GM23338 (cell line): ENCODE measurements around the gene TMEM178B. TPM values are rescaled to one million over a fixed set of nuclear protein-coding genes. Genes with fewer than 3 reads are reported as not detected.

ENCODE experiments used
- ATAC-seq: fragments of 200-7000 bp; cut with Tn5 transposase; 3 replicates; pipeline ENCODE4 v1.9.1; 2020
- DNase-seq: peaks from one replicate; pipeline ENCODE4 v3.0.0-alpha.2; 2015; ENCODE audit warnings: low spot score
- H2AFZ ChIP-seq: fragments of 200-600 bp; sonication (generic); 2 replicates; pipeline ENCODE4 v1.8.0; 2016; ENCODE audit warnings: antibody characterized with exemption, mild to moderate bottlenecking, moderate library complexity
- H3F3A ChIP-seq: fragments of 200-600 bp; sonication (generic); replicated peaks from 2 replicates; pipeline ENCODE4 v1.8.0; 2017; ENCODE audit warnings: antibody characterized with exemption, mixed run types, low read depth
- H3K27ac ChIP-seq: fragments of 200-600 bp; sonication (generic); 2 replicates; pipeline ENCODE4 v1.6.1; 2016; ENCODE audit warnings: low read depth
- H3K27me3 ChIP-seq: fragments of 200-600 bp; sonication (generic); 2 replicates; pipeline ENCODE4 v1.8.0; 2016; ENCODE audit warnings: mild to moderate bottlenecking, mixed run types, moderate library complexity; ENCODE audit not compliant: insufficient read depth
- H3K36me3 ChIP-seq: fragments of 200-600 bp; sonication (generic); 2 replicates; pipeline ENCODE4 v1.8.0; 2016; ENCODE audit warnings: mild to moderate bottlenecking; ENCODE audit not compliant: insufficient read depth
- H3K4me1 ChIP-seq: fragments of 200-600 bp; sonication (generic); 2 replicates; pipeline ENCODE4 v1.8.0; 2016; ENCODE audit warnings: mild to moderate bottlenecking, moderate library complexity; ENCODE audit not compliant: insufficient read depth
- H3K4me2 ChIP-seq: fragments of 200-600 bp; sonication (generic); 2 replicates; pipeline ENCODE4 v1.7.1; 2017; ENCODE audit warnings: mixed run types
- H3K4me3 ChIP-seq: fragments of 200-600 bp; sonication (generic); 2 replicates; pipeline ENCODE4 v1.6.1; 2016; ENCODE audit warnings: mixed run types
- H3K79me2 ChIP-seq: fragments of 200-600 bp; sonication (generic); replicated peaks from 2 replicates; pipeline ENCODE4 v1.8.0; 2017; ENCODE audit warnings: mild to moderate bottlenecking; ENCODE audit not compliant: insufficient read depth
- H3K9me2 ChIP-seq: fragments of 200-600 bp; sonication (generic); 2 replicates; pipeline ENCODE4 v1.8.0; 2017; ENCODE audit not compliant: insufficient read depth
- H4K20me1 ChIP-seq: fragments of 200-600 bp; sonication (generic); replicated peaks from 2 replicates; pipeline ENCODE4 v1.8.0; 2017; ENCODE audit warnings: mild to moderate bottlenecking; ENCODE audit not compliant: insufficient read depth
- H3K27ac Mint-ChIP-seq: 2 replicates; pipeline ENCODE4 v1.8.0; 2020; ENCODE audit warnings: inconsistent platforms, mild to moderate bottlenecking, moderate library complexity, mixed read lengths
- H3K27me3 Mint-ChIP-seq: 3 replicates; pipeline ENCODE4 v1.8.0; 2022; ENCODE audit warnings: low read depth, mild to moderate bottlenecking, moderate library complexity, mixed read lengths, inconsistent platforms; ENCODE audit not compliant: insufficient read depth, poor library complexity
- H3K36me3 Mint-ChIP-seq: 3 replicates; pipeline ENCODE4 v1.8.0; 2021; ENCODE audit warnings: low read depth, mild to moderate bottlenecking, inconsistent platforms, moderate library complexity, mixed read lengths
- H3K4me1 Mint-ChIP-seq: 3 replicates; pipeline ENCODE4 v1.8.0; 2020; ENCODE audit warnings: mild to moderate bottlenecking, inconsistent platforms, mixed read lengths
- H3K4me3 Mint-ChIP-seq: 3 replicates; pipeline ENCODE4 v1.8.0; 2021; ENCODE audit warnings: moderate library complexity, mild to moderate bottlenecking, inconsistent platforms, mixed read lengths
- H3K9me3 Mint-ChIP-seq: 3 replicates; pipeline ENCODE4 v1.8.0; 2020; ENCODE audit warnings: moderate library complexity, mild to moderate bottlenecking, inconsistent platforms, mixed read lengths
- CREB1 ChIP-seq: fragments of 250-450 bp; sonication (Bioruptor Pico); IDR thresholded peaks from 2 replicates; pipeline ENCODE4 v1.5.0; 2020; ENCODE audit warnings: low read depth, mild to moderate bottlenecking, moderate library complexity
- CTCF ChIP-seq, 2 experiments: fragments of 200-600 bp in 1 of 2; sonication (generic) in 1 of 2; conservative IDR thresholded peaks; 2 replicates each; pipeline versions ENCODE4 v1.5.1 to v1.6.1; 2016 to 2017; ENCODE audit warnings: antibody characterized with exemption in 2 of 2, low read depth in 2 of 2, mild to moderate bottlenecking in 2 of 2, moderate library complexity in 1 of 2
- ETS1 ChIP-seq: IDR thresholded peaks from 2 replicates; pipeline ENCODE4 v1.6.1; 2016; ENCODE audit warnings: antibody characterized with exemption
- EZH2 ChIP-seq: fragments of 200-600 bp; sonication (generic); IDR thresholded peaks from one replicate; pipeline ENCODE4 v1.8.0; 2017; ENCODE audit warnings: antibody characterized with exemption, mild to moderate bottlenecking, low read depth; ENCODE audit not compliant: unreplicated experiment
- EZH2phosphoT487 ChIP-seq: fragments of 200-600 bp; sonication (generic); IDR thresholded peaks from one replicate; pipeline ENCODE4 v1.8.1; 2018; ENCODE audit warnings: antibody characterized with exemption; ENCODE audit not compliant: unreplicated experiment
- POLR2AphosphoS5 ChIP-seq: IDR thresholded peaks from 2 replicates; pipeline ENCODE4 v1.6.1; 2016; ENCODE audit warnings: antibody characterized with exemption, low read depth
- REST ChIP-seq: IDR thresholded peaks from one replicate; pipeline ENCODE4 v1.6.1; 2018; ENCODE audit warnings: antibody characterized with exemption; ENCODE audit not compliant: unreplicated experiment
- STAT1 ChIP-seq: IDR thresholded peaks from one replicate; pipeline ENCODE4 v1.6.1; 2016; ENCODE audit warnings: antibody characterized with exemption; ENCODE audit not compliant: unreplicated experiment
- polyA plus RNA-seq: library from polyadenylated mRNA; unstranded; fragments of >200 nt; fragmentation: Nextera tagmentation; extraction: Ambion mirVana; gene quantifications from 2 replicates; pipeline ENCODE4 v1.2.1, GENCODE V29; 2016
- total RNA-seq: library from RNA; depleted of rRNA; stranded (reverse); fragments of >200 nt; shearing (Covaris generic); gene quantifications from 2 replicates; pipeline ENCODE4 v1.2.3, GENCODE V29; 2014

The TMEM178B gene
- total and polyA plus RNA-seq, 2 experiments from 2014 or later = 4.9 to 15.6 TPM

- TF ChIP-seq REST (no peak), EZH2phosphoT487 (no peak), EZH2 (no peak), STAT1 (no peak), ETS1 (no peak), POLR2AphosphoS5 (no peak)
Observed at GRCh38 chr7:141342621-141343408, 269.0 kb downstream of the TMEM178B start (continued).

- H3K79me2 ChIP-seq = no peaks in the 10 kb centered on the region; the same call in 1 of the 2 replicates
- no peak overlapping the region for H3K4me2 ChIP-seq
- no peak for ATAC-seq
- no peaks in the 10 kb centered on the region for H3K27me3 ChIP-seq
- Mint-ChIP-seq H3K4me1 (peaks cover 9% of the 10 kb centered on the region), H3K36me3 (no peaks in the 10 kb centered on the region; the same call in 2 of the 3 replicates), H3K27me3 (peaks cover 1% of the 10 kb centered on the region), H3K4me3 (no peak overlapping the region), H3K9me3 (no peaks in the 10 kb centered on the region), H3K27ac (no peak overlapping the region)
- H3K36me3 ChIP-seq = no peaks in the 10 kb centered on the region; the same call in 1 of the 2 replicates
- no peak for DNase-seq
- no peak overlapping the region for H3K27ac ChIP-seq
- H3K9me2 ChIP-seq = no peaks in the 10 kb centered on the region; the same call in 1 of the 2 replicates
- H3F3A ChIP-seq = no peaks in the 10 kb centered on the region
- no peak overlapping the region for H3K4me3 ChIP-seq
- H3K4me1 ChIP-seq = no peaks in the 10 kb centered on the region
- H4K20me1 ChIP-seq = no peaks in the 10 kb centered on the region; the same call in 1 of the 2 replicates
- H2AFZ ChIP-seq = no peak overlapping the region
- TF ChIP-seq CTCF (conservative IDR thresholded peaks at IDR 0.05; ENCODE audit: low read depth in 2 of 2) (no peak), EZH2phosphoT487 (no peak), REST (no peak), ETS1 (no peak), CREB1 (CRISPR knock-in tag) (no peak)
Observed at GRCh38 chr7:141344153-141344935, 270.5 kb downstream of the TMEM178B start.
